HepG2 (cell line): Measurements from ENCODE around the gene MTFR1L. TPM values are rescaled to one million over a fixed set of nuclear protein-coding genes. Genes with fewer than 3 reads are reported as not detected.

Source experiments
- ATAC-seq: fragments of 200-7000 bp; cut with Tn5 transposase; 3 replicates; pipeline ENCODE4 v1.9.1; 2020; ENCODE audit warnings: mild to moderate bottlenecking, moderate library complexity
- BruUV-seq: library from RNA; stranded (reverse); fragments of 400-500 nt; replicated peaks from 2 replicates; lab custom pipeline; 2021; lab: Mats Ljungman, UMichigan
- CTCF ChIA-PET: fragments of 300-600 bp; formaldehyde crosslinking; extraction: SDS; loops from one replicate; lab custom pipeline; 2021; ENCODE audit warnings: low total read pairs, inconsistent platforms, low intra/inter-chr PET ratio; lab: Yijun Ruan, JAX
- POLR2A ChIA-PET: fragments of 350-600 bp; sonication (Branson Sonifier 250); formaldehyde crosslinking; loops from one replicate; lab custom pipeline; 2020; ENCODE audit warnings: antibody characterized with exemption, inconsistent platforms; lab: Yijun Ruan, JAX
- DNase-seq: peaks from one replicate; pipeline ENCODE4 v3.0.0-alpha.2; 2015; ENCODE audit warnings: low spot score
- FAIRE-seq: peaks from 3 replicates; lab custom pipeline; 2011; peaks lifted over from hg19 to GRCh38; lab: Jason Lieb, UNC
- H2AFZ ChIP-seq: one replicate; pipeline ENCODE4 v1.6.1; 2011; ENCODE audit warnings: low read length, inconsistent platforms
- H3K27ac ChIP-seq: fragments of 300-600 bp; 3 replicates; pipeline ENCODE4 v1.8.0; 2011; ENCODE audit warnings: mixed run types, mild to moderate bottlenecking, mixed read lengths, low read length, inconsistent platforms; ENCODE audit not compliant: insufficient read depth; ENCODE audit errors: extremely low read length
- H3K27me3 ChIP-seq, 2 experiments: fragments of 200-600 bp in 1 of 2; 2 replicates in 1 of 2; 3 replicates in 1 of 2; pipeline versions ENCODE4 v1.6.0 to v1.8.0; 2011; ENCODE audit warnings: low read length in 2 of 2, mild to moderate bottlenecking in 2 of 2, moderate library complexity in 2 of 2, inconsistent platforms in 1 of 2; ENCODE audit not compliant: insufficient read depth in 2 of 2, control insufficient read depth in 1 of 2
- H3K36me3 ChIP-seq, 2 experiments: fragments of 200-600 bp in 1 of 2; replicated peaks in 1 of 2; 2 replicates in 1 of 2; 3 replicates in 1 of 2; pipeline versions ENCODE4 v1.5.1 to v1.8.0; 2011; ENCODE audit warnings: low read length in 2 of 2, inconsistent platforms in 1 of 2; ENCODE audit not compliant: insufficient read depth in 2 of 2, control insufficient read depth in 1 of 2
- H3K4me1 ChIP-seq: 2 replicates; pipeline ENCODE4 v1.5.1; 2012; ENCODE audit warnings: low read length, inconsistent platforms; ENCODE audit not compliant: insufficient read depth
- H3K4me2 ChIP-seq: 2 replicates; pipeline ENCODE4 v1.6.0; 2011; ENCODE audit warnings: low read depth, low read length, inconsistent platforms
- H3K4me3 ChIP-seq, 3 experiments: fragments of 200-600 bp in 1 of 3; sonication (generic), shearing (Covaris generic) in 1 of 3; replicated peaks in 1 of 3; 2 replicates each; pipeline ENCODE4 v1.5.1; 2011 to 2016; ENCODE audit warnings: low read length in 3 of 3, inconsistent platforms in 2 of 3, low read depth in 2 of 3, mild to moderate bottlenecking in 2 of 3, control low read depth in 1 of 3, mixed read lengths in 1 of 3; ENCODE audit not compliant: insufficient read depth in 1 of 3
- H3K79me2 ChIP-seq: one replicate; pipeline ENCODE4 v1.6.1; 2011; ENCODE audit warnings: low read length, inconsistent platforms; ENCODE audit not compliant: insufficient read depth
- H3K9ac ChIP-seq: 2 replicates; pipeline ENCODE4 v1.6.0; 2011; ENCODE audit warnings: mild to moderate bottlenecking, low read depth, low read length, inconsistent platforms; ENCODE audit not compliant: insufficient read depth
- H3K9me3 ChIP-seq: 2 replicates; pipeline ENCODE4 v1.5.1; 2012; ENCODE audit warnings: mild to moderate bottlenecking, low read length
- H4K20me1 ChIP-seq: 2 replicates; pipeline ENCODE4 v1.6.0; 2011; ENCODE audit warnings: inconsistent platforms, mild to moderate bottlenecking, low read length, moderate library complexity; ENCODE audit not compliant: insufficient read depth
- CCAR2 ChIP-seq: fragments of 200-400 bp; formaldehyde crosslinking; optimal IDR thresholded peaks from 2 replicates; pipeline ENCODE3; 2018; ENCODE audit warnings: low read depth, mild to moderate bottlenecking, low read length, moderate library complexity
- FOSL2 ChIP-seq: sonication (generic); formaldehyde crosslinking; IDR thresholded peaks from 2 replicates; pipeline ENCODE4 v1.4.0; 2020; ENCODE audit warnings: missing genetic modification reagents
- FOXK1 ChIP-seq: sonication (generic); formaldehyde crosslinking; IDR thresholded peaks from 2 replicates; pipeline ENCODE4 v1.4.0; 2020; ENCODE audit warnings: low read depth, missing genetic modification reagents, borderline replicate concordance
- FOXO1 ChIP-seq: sonication (generic); formaldehyde crosslinking; IDR thresholded peaks from 2 replicates; pipeline ENCODE4 v1.4.0; 2020; ENCODE audit warnings: missing genetic modification reagents
- HINFP ChIP-seq: sonication (generic); formaldehyde crosslinking; IDR thresholded peaks from 2 replicates; pipeline ENCODE4 v1.4.0; 2020; ENCODE audit warnings: low read depth, mild to moderate bottlenecking, missing genetic modification reagents
- KDM5A ChIP-seq: fragments of 200-600 bp; sonication (generic); IDR thresholded peaks from 2 replicates; pipeline ENCODE4 v1.7.0; 2018; ENCODE audit warnings: antibody characterized with exemption, mild to moderate bottlenecking, low read length, borderline replicate concordance
- MTERF4 ChIP-seq: sonication (generic); formaldehyde crosslinking; IDR thresholded peaks from 2 replicates; pipeline ENCODE4 v1.8.0; 2023; ENCODE audit warnings: mild to moderate bottlenecking, missing genetic modification reagents
- NR0B2 ChIP-seq: sonication (generic); formaldehyde crosslinking; IDR thresholded peaks from 2 replicates; pipeline ENCODE4 v1.4.0; 2020; ENCODE audit warnings: mild to moderate bottlenecking, missing genetic modification reagents
- PAF1 ChIP-seq: IDR thresholded peaks from 2 replicates; pipeline ENCODE4 v1.6.1; 2016; ENCODE audit warnings: missing genetic modification reagents, missing compliant biosample characterization
- RBM39 ChIP-seq: fragments of 200-400 bp; formaldehyde crosslinking; IDR thresholded peaks from one replicate; pipeline ENCODE4 v1.6.1; 2018; ENCODE audit warnings: antibody characterized with exemption, mild to moderate bottlenecking, low read depth, low read length; ENCODE audit not compliant: poor library complexity, severe bottlenecking
- TBL1XR1 ChIP-seq: fragments of 150-350 bp; IDR thresholded peaks from 2 replicates; pipeline ENCODE4 v1.6.1; 2014; ENCODE audit warnings: borderline replicate concordance, low read length; ENCODE audit not compliant: partially characterized antibody
- YEATS4 ChIP-seq: sonication (generic); formaldehyde crosslinking; IDR thresholded peaks from 2 replicates; pipeline ENCODE4 v1.4.0; 2020; ENCODE audit warnings: missing genetic modification reagents, borderline replicate concordance
- ZBTB8A ChIP-seq: sonication (generic); formaldehyde crosslinking; IDR thresholded peaks from 2 replicates; pipeline ENCODE4 v1.4.0; 2020; ENCODE audit warnings: mild to moderate bottlenecking, low read depth, missing genetic modification reagents, borderline replicate concordance
- ZNF329 ChIP-seq: sonication (generic); formaldehyde crosslinking; IDR thresholded peaks from 2 replicates; pipeline ENCODE4 v1.9.0; 2021; ENCODE audit warnings: low read depth, mild to moderate bottlenecking, missing genetic modification reagents
- ZNF644 ChIP-seq: IDR thresholded peaks from 2 replicates; pipeline ENCODE4 v1.6.1; 2016; ENCODE audit warnings: low read depth
- ZNF766 ChIP-seq: sonication (generic); formaldehyde crosslinking; IDR thresholded peaks from 2 replicates; pipeline ENCODE4 v1.5.0; 2020; ENCODE audit warnings: missing genetic modification reagents, borderline replicate concordance
- WGBS: methylation state at CpG from one replicate; pipeline ENCODE4 v1.1.6; 2017; ENCODE audit warnings: low lambda C conversion rate; 5-methylcytosine and 5-hydroxymethylcytosine counted together
- in situ Hi-C: cut with HindIII; loops from 2 replicates; pipeline ENCODE4 v1.10.0; 2017; ENCODE audit warnings: low pct_unique_long_range_greater_than_20kb; ENCODE audit not compliant: extremely low pct_ligation_motif_present
- intact Hi-C: fragments of 100-400 bp; cut with micrococcal nuclease; formaldehyde crosslinking; loops from one replicate; pipeline ENCODE4 v1.10.0; 2022; ENCODE audit not compliant: unreplicated experiment
- polyA plus RNA-seq, 8 experiments: library from polyadenylated mRNA; depleted of rRNA in 3 of 8; stranded (reverse) in 7 of 8; unstranded in 1 of 8; fragments of >200 nt; fragmentation: Illumina TruSeq in 4 of 8; extraction: Trizol in 4 of 8; gene quantifications; 2 replicates each; pipeline versions ENCODE4 v1.2.1 to v1.2.3, GENCODE V29; 2011 to 2016; ENCODE audit warnings: low read depth in 4 of 8, missing spikeins in 1 of 8, mixed read lengths in 1 of 8; ENCODE audit not compliant: insufficient read depth in 1 of 8
- total RNA-seq, 5 experiments: library from RNA; depleted of rRNA; stranded (reverse); fragments of >200 nt; fragmentation: Illumina TruSeq; extraction: Trizol; gene quantifications; 2 replicates each; pipeline ENCODE4 v1.2.3, GENCODE V29; 2016; ENCODE audit warnings: low read depth in 1 of 5

The MTFR1L gene
- total and polyA plus RNA-seq, 2 of the 13 experiments (the other 11 are each of a cell fraction or from before 2014, with no cell fraction given) = 38.0 to 55.7 TPM

- WGBS = 100% methylated on average over 2 of the region's 2 CpGs
- Histone ChIP-seq H3K4me2 (no peak overlapping the region), H3K9ac (no peak overlapping the region), H3K4me3 (no peak overlapping the region), H3K9me3 (no peaks in the 10 kb centered on the region), H4K20me1 (no peaks in the 10 kb centered on the region), H3K36me3 (no peaks in the 10 kb centered on the region), H3K4me1 (peaks cover 29% of the 10 kb centered on the region), H3K27ac (no peak overlapping the region), H3K79me2 (peaks cover 46% of the 10 kb centered on the region), H2AFZ (no peak overlapping the region), H3K27me3 (no peaks in the 10 kb centered on the region; a peak in 1 of 5 replicates)
- ChIA-PET POLR2A (no interaction called here), CTCF (no interaction called here)
- TF ChIP-seq FOXK1 (CRISPR knock-in tag) (no peak), ZNF329 (CRISPR knock-in tag) (no peak), TBL1XR1 (no peak), FOXO1 (CRISPR knock-in tag) (no peak), ZNF644 (CRISPR knock-in tag) (no peak), CCAR2 (no peak), HINFP (CRISPR knock-in tag) (no peak), KDM5A (no peak), ZNF766 (CRISPR knock-in tag) (no peak), MTERF4 (CRISPR knock-in tag) (no peak), ZBTB8A (no peak), RBM39 (no peak), YEATS4 (no peak), NR0B2 (no peak), PAF1 (no peak), FOSL2 (CRISPR knock-in tag) (no peak)
- in situ Hi-C loops = no loop called here
- ATAC-seq (no peak), FAIRE-seq (no peak), DNase-seq (no peak)
- intact Hi-C loops = no loop called here
- no TSS peak for BruUV-seq
Observed at GRCh38 chr1:25854554-25854953, 34.8 kb downstream of the MTFR1L start.
